Measurements from ENCODE around the gene SLC7A7. TPM values are rescaled to one million over a fixed set of nuclear protein-coding genes. Genes with fewer than 3 reads are reported as not detected.
"Not testable (repeated sequence)": the region's sequence is repeated elsewhere in the genome, so short reads cannot be mapped to it uniquely, and the experiment has no call there.

Gene SLC7A7
- polyA plus RNA-seq, 1 donor = 32.7 TPM

- DNase-seq = no peak
Measured at GRCh38 chr14:22843123-22843925, 28.1 kb upstream of the SLC7A7 start.

- no peak for DNase-seq
Measured at GRCh38 chr14:22842211-22843122, 27.2 kb upstream of the SLC7A7 start.

- DNase-seq = no peak
Measured at GRCh38 chr14:22841769-22842168, 26.5 kb upstream of the SLC7A7 start.

GRCh38 chr14:22841311-22841710 lies 26.1 kb upstream of the SLC7A7 start:
- DNase-seq = no peak

GRCh38 chr14:22839159-22839779 lies 24.0 kb upstream of the SLC7A7 start:
- no peak for DNase-seq

- peak; percentile 30 for DNase-seq
Measured at GRCh38 chr14:22838631-22839041, 23.4 kb upstream of the SLC7A7 start.

- DNase-seq = peak; percentile 48
Measured at GRCh38 chr14:22837750-22838538, 22.7 kb upstream of the SLC7A7 start.

GRCh38 chr14:22837114-22837749 lies 22.0 kb upstream of the SLC7A7 start:
- DNase-seq = peak; percentile 75

GRCh38 chr14:22836301-22837113 lies 21.3 kb upstream of the SLC7A7 start, which contains the start of gene MMP14:
Gene MMP14 (plus strand): TSS chr14:22836585. CDS start chr14:22836818, 233 bp downstream.
- DNase-seq = peak; percentile 87

GRCh38 chr14:22835505-22835904 lies 20.3 kb upstream of the SLC7A7 start:
- no peak for DNase-seq

- DNase-seq = no peak
Measured at GRCh38 chr14:22830443-22831010, 15.3 kb upstream of the SLC7A7 start.

GRCh38 chr14:22829661-22830442 lies 14.6 kb upstream of the SLC7A7 start, which contains the start of gene MRPL52:
Gene MRPL52 (plus strand): TSS chr14:22829887. CDS start chr14:22829913, 26 bp downstream.
- DNase-seq = peak; percentile 98

GRCh38 chr14:22829076-22829660 lies 13.9 kb upstream of the SLC7A7 start:
- DNase-seq = not testable (repeated sequence)

- peak; percentile 55 for DNase-seq
Measured at GRCh38 chr14:22824711-22825359, 9.6 kb upstream of the SLC7A7 start.

- DNase-seq = peak; percentile 91
Measured at GRCh38 chr14:22822571-22823098, 7.4 kb upstream of the SLC7A7 start.

- no peak for DNase-seq
Measured at GRCh38 chr14:22822016-22822570, 6.9 kb upstream of the SLC7A7 start.

GRCh38 chr14:22821193-22822015 lies 6.2 kb upstream of the SLC7A7 start:
- no peak for DNase-seq
